GM12865 (cell line): ENCODE data around the gene RPS26.

Source experiments
- DNase-seq: peaks from one replicate; pipeline ENCODE4 v3.0.0; 2010; ENCODE audit warnings: low read depth
- H3K4me3 ChIP-seq: 2 replicates; pipeline ENCODE4 v1.5.1; 2011; ENCODE audit warnings: mild to moderate bottlenecking, low read depth, low read length, control low read depth
- CTCF ChIP-seq: IDR thresholded peaks from 2 replicates; pipeline ENCODE4 v1.5.1; 2011; ENCODE audit warnings: low read length, control low read depth, low read depth, inconsistent platforms; ENCODE audit not compliant: insufficient read depth; ENCODE audit errors: missing control alignments

RPS26 gene

DNA sequence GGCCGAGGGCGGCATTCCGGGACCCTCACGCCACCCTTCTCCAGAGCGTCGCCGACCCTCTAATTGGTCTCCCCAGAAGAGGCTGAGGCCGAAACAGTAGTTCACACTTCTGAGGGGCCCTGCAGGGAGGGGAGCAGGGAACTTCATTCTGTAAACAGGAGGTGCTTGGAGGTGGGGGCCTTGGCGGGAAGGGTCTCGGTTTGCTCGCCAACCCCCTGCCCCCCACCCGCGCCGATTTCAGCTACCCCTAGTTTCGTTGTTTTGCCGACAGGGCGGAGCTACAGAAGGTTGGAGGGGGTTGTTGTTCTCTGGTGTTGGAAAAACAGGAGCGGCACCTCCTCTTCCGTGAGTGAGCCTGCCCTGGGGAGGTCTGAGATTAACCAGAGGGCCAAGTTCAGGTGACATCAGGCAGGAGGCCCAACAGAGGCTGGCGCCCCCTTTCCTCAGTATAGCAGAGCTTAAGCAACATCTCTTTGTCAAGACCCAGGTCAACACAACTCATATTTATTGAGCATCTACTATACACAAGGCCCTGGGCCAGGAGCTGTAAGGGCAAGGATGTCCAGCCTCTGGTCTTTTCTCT, 38.9 kb downstream of the RPS26 start:
- no peak for TF ChIP-seq CTCF
- H3K4me3 ChIP-seq: no peak overlapping the region
- DNase-seq: no peak

- H3K4me3 ChIP-seq: no peak overlapping the region
- no peak for TF ChIP-seq CTCF
- no peak for DNase-seq
Measured at GRCh38 chr12:56081393-56082347, 40.0 kb downstream of the RPS26 start.

- no peak overlapping the region for H3K4me3 ChIP-seq
- TF ChIP-seq CTCF: no peak
- no peak for DNase-seq
Measured at GRCh38 chr12:56082382-56082781, 40.7 kb downstream of the RPS26 start.

DNA sequence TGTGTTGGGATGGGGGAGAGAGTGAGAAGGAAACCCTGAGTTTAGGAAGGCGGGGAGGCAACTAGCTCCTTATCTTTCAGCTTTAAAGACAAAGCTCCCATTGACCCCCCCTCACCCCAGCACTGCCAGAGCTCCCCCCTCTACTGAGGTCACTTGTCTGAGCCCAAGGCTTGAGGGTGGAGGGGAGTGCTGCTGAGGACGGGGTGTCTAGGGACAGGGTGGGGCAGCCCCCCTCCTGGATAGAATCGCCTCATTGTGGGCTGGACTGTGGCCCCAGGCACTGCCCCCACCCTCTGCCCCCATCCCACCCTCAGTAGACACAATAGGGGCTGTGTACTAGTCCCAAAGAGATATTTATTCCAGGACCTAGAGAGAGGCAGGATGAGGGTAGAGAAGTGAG, 41.2 kb downstream of the RPS26 start:
- TF ChIP-seq CTCF: no peak
- H3K4me3 ChIP-seq: no peak overlapping the region
- DNase-seq: no peak

GRCh38 chr12:56084958-56085543, 43.3 kb downstream of the RPS26 start:
- TF ChIP-seq CTCF: peak; percentile 44
- DNase-seq: peak; percentile 32
- H3K4me3 ChIP-seq: no peak overlapping the region

- no peak for TF ChIP-seq CTCF
- no peak for DNase-seq
- no peak overlapping the region for H3K4me3 ChIP-seq
Measured at GRCh38 chr12:56086096-56086495, 44.4 kb downstream of the RPS26 start.
